Activated CD4-positive, CD25-positive, alpha-beta regulatory T cell treated with anti-CD3 and anti-CD28 coated beads, Interleukin-2, amount 50 U/mL, for 72 hours (primary cell): ENCODE data around the gene ASPDH.
"Not testable (repeated sequence)": the region's sequence is repeated elsewhere in the genome, so short reads cannot be mapped to it uniquely, and the experiment has no call there.

Experiments
- DNase-seq: peaks from one replicate; pipeline ENCODE4 v3.0.0; 2021

Gene ASPDH

GRCh38 chr19:50476224-50476906 is 37.3 kb downstream of the ASPDH start, which contains the start of the genes EMC10 and GARIN5A:
EMC10 (plus strand) TSS chr19:50476507; CDS start chr19:50476545, 38 bp downstream.
GARIN5A (minus strand) TSS chr19:50476848; CDS start chr19:50476388, 460 bp downstream.
- DNase-seq = peak; percentile 93

- DNase-seq = no peak
Observed at GRCh38 chr19:50475736-50476223, 37.9 kb downstream of the ASPDH start.

- no peak for DNase-seq
Observed at GRCh38 chr19:50475101-50475568, 38.6 kb downstream of the ASPDH start.

GRCh38 chr19:50473336-50473735 is 40.4 kb downstream of the ASPDH start:
- not testable (repeated sequence) for DNase-seq

DNA sequence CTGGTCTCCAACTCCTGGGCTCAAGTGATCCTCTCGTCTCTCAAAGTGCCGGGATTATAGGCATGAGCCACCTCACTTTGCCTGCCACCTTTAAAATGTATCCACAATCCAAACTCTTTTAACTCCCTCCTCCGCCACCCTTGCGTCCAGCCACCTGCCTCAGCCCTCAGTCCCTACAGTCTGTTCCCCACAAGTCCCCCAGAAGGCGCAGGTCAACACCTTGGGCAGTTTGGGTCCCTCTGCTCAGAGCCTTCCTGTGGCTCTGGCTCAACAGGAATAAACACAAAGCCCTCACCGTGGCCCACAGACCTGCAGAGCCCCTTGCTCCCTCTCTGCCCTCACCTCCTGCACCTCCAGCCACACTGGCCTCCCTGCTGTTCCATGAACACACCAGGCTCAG is 44.9 kb downstream of the ASPDH start:
- no peak for DNase-seq

GRCh38 chr19:50467566-50467965 is 46.1 kb downstream of the ASPDH start:
- no peak for DNase-seq

DNA sequence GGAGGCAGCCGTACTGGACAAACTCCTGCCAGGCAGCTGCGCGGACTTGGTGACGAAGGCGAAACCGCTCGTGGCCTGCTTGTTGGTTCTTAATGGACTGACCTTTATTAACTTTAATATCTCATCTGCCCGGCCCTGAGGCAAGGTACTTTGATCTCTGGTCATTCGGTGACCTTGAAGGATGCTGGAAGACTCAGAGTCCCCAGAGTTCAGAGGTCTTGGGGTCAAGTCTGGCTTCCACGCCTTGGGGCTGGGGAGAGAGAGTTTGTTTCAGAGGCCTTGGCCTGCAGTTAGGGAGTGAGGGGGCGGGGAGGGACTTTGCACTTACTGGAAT is 47.0 kb downstream of the ASPDH start:
- no peak for DNase-seq

DNA sequence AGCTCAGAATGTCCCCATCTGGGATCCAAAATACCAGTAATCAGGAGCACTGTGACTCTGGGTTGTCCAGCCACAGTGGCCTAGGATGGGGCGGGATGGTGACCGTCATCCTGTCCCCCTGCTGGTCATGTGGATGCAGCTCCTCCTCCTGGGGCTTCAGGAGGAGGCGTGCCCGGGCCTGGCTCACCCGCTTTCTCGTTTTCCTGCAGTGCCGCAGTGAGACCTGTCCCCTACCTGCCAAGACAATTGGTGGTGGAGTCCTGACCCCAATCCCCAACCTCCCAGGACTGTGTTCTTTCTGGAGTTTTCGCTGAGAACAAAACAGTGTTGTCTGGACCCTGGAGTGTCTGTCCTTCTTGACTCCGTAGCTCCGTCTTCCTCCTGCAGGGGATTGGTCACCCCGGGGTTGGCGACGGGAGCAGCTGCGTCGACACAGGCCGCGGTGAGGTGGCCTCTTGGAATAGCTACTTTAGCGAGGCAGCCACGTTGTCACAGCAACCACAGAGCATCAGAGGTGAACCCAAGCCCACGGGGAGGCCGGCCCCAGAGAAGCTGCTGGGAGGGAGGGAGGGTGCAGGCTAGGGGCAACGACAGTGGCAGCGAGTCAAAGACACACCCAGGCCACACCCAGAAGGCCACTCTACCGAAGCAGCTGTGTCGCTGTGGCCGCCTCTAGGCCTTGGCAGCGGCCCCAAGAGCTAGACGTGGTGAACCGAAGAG is 47.6 kb downstream of the ASPDH start:
- DNase-seq = no peak

DNA sequence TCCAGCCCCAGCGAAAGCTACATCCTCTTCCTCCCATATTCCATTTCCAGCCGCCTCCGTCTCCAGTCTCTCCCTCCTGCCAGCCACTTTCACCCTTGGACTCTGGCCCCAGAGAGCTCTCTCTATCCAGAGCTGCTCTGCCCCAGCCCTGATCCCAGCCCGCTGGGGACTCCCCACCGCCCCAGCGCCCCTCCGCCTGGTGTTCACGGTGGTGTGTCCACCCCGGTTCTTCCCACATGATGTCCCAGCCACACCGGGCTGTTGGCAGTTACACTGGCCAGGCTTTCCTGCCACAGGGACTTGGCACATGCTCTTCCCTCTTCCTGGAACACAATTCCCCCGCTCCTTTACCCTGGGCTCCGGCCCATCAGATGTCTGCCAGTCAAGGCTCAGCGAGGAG is 48.7 kb downstream of the ASPDH start:
- no peak for DNase-seq

GRCh38 chr19:50464348-50464747 is 49.4 kb downstream of the ASPDH start:
- DNase-seq = no peak

GRCh38 chr19:50462970-50463369 is 50.7 kb downstream of the ASPDH start:
- DNase-seq = no peak
